ENCODE results near the gene NKX2-1.
"Not testable (repeated sequence)": the region's sequence is repeated elsewhere in the genome, so short reads cannot be mapped to it uniquely, and the experiment has no call there.

Gene NKX2-1

GRCh38 chr14:36505181-36505815 lies 14.7 kb downstream of the NKX2-1 start:
- DNase-seq (ENCODE audit: low read depth) = no peak

- no peak for DNase-seq (ENCODE audit: low read depth)
Measured at GRCh38 chr14:36504771-36505175, 15.3 kb downstream of the NKX2-1 start.

- DNase-seq (ENCODE audit: low read depth) = no peak
Measured at GRCh38 chr14:36503771-36504741, 16.0 kb downstream of the NKX2-1 start.

GRCh38 chr14:36502558-36503508 lies 17.2 kb downstream of the NKX2-1 start:
- no peak for DNase-seq (ENCODE audit: low read depth)

GRCh38 chr14:36498938-36499337 lies 21.1 kb downstream of the NKX2-1 start:
- no peak for DNase-seq (ENCODE audit: low read depth)

GRCh38 chr14:36496346-36496745 lies 23.7 kb downstream of the NKX2-1 start:
- DNase-seq (ENCODE audit: low read depth) = no peak

- no peak for DNase-seq (ENCODE audit: low read depth)
Measured at GRCh38 chr14:36495666-36496065, 24.4 kb downstream of the NKX2-1 start.

GRCh38 chr14:36493761-36494160 lies 26.3 kb downstream of the NKX2-1 start:
- no peak for DNase-seq (ENCODE audit: low read depth)

- DNase-seq (ENCODE audit: low read depth) = no peak
Measured at GRCh38 chr14:36485773-36486172, 34.3 kb downstream of the NKX2-1 start.

GRCh38 chr14:36479344-36479743 lies 40.7 kb downstream of the NKX2-1 start:
- DNase-seq (ENCODE audit: low read depth) = no peak

- DNase-seq (ENCODE audit: low read depth) = peak; percentile 35
Measured at GRCh38 chr14:36478782-36479181, 41.2 kb downstream of the NKX2-1 start.

GRCh38 chr14:36477266-36477665 lies 42.8 kb downstream of the NKX2-1 start:
- no peak for DNase-seq (ENCODE audit: low read depth)

GRCh38 chr14:36476061-36476460 lies 44.0 kb downstream of the NKX2-1 start:
- DNase-seq (ENCODE audit: low read depth) = not testable (repeated sequence)

- DNase-seq (ENCODE audit: low read depth) = no peak
Measured at GRCh38 chr14:36474593-36474992, 45.4 kb downstream of the NKX2-1 start.

- DNase-seq (ENCODE audit: low read depth) = no peak
Measured at GRCh38 chr14:36471431-36471830, 48.6 kb downstream of the NKX2-1 start.

GRCh38 chr14:36467332-36467731 lies 52.7 kb downstream of the NKX2-1 start:
- no peak for DNase-seq (ENCODE audit: low read depth)

Data from HS-27A (cell line).